C4-2B (cell line): Measurements from ENCODE around the gene SLC25A12.

Experiments used
- H3K27ac ChIP-seq: fragments of 450-650 bp; 2 replicates; pipeline ENCODE4 v1.5.1; 2017
- CTCF ChIP-seq: fragments of 450-650 bp; conservative IDR thresholded peaks from 2 replicates; pipeline ENCODE4 v1.5.1; 2017; ENCODE audit warnings: mild to moderate bottlenecking
- ZFX ChIP-seq: fragments of 450-650 bp; IDR thresholded peaks from 2 replicates; pipeline ENCODE4 v1.6.1; 2017

SLC25A12 gene

DNA sequence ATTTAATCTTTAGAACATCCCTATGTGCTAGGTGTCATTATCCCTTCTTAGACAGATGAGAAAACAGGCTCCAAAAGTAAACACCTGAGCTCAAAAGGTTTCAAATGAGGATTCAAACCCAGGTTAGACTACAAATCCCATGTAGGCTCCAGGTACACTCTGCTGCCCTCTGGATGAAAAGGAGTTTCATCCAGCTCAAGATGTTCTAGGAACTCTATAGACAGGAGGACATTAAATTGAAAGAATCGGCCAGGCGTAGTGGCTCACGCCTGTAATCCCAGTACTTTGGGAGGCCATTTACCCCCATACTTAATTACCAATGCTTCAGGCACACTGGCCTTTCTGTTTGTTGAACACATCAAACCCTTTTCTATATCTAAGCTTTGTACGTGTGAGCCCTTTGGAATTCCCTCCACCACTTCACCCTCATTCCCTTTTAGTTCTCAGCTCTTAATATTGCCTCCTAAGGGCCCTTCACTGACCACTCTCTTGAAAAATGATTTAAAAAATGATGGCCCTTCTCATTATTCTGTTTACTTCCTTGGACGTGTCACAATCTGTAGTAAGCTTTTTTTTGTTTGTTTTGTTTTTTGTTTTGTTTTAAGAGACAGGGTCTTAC lies 10.7 kb downstream of the SLC25A12 start:
- TF ChIP-seq CTCF: no peak; the same call in 1 of the 2 replicates
- no peak for TF ChIP-seq ZFX
- no peak overlapping the region for H3K27ac ChIP-seq

GRCh38 chr2:171882089-171882769 lies 11.8 kb downstream of the SLC25A12 start:
- TF ChIP-seq CTCF (no peak), ZFX (no peak)
- H3K27ac ChIP-seq: no peak overlapping the region

- no peak overlapping the region for H3K27ac ChIP-seq
- no peak for TF ChIP-seq CTCF
- TF ChIP-seq ZFX: no peak
Measured at GRCh38 chr2:171880774-171881173, 13.3 kb downstream of the SLC25A12 start.

DNA sequence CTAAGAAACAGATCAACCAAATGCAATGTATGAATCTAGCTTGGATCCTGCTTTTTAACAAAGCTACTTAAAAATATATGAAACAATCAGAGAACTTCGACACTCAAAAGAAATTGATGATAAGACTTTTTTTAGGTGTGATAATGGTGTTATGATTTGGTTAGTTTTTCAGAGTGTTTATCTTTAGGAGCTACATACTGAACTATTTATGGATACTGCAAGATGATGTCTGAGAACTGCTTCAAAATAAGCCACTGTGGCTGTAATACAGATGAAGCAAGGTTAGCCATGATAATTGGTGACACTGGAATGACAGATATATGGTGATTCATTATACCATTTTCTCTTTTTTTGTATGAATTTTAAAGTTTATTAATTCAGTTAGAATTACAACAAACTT lies 14.2 kb downstream of the SLC25A12 start:
- no peak overlapping the region for H3K27ac ChIP-seq
- TF ChIP-seq ZFX: no peak
- TF ChIP-seq CTCF: no peak

GRCh38 chr2:171878481-171878993 lies 15.5 kb downstream of the SLC25A12 start:
- H3K27ac ChIP-seq: no peak overlapping the region
- TF ChIP-seq CTCF (no peak), ZFX (no peak)

- H3K27ac ChIP-seq: peak overlapping the region; percentile 24; the same call in 1 of the 2 replicates
- no peak for TF ChIP-seq CTCF
- TF ChIP-seq ZFX: no peak
Measured at GRCh38 chr2:171874963-171875362, 19.1 kb downstream of the SLC25A12 start.

GRCh38 chr2:171874517-171874916 lies 19.5 kb downstream of the SLC25A12 start:
- H3K27ac ChIP-seq: no peak overlapping the region
- TF ChIP-seq CTCF (no peak), ZFX (no peak)
